ENCODE measurements around the gene RPL21.
"Not testable (repeated sequence)": the region's sequence is repeated elsewhere in the genome, so short reads cannot be mapped to it uniquely, and the experiment has no call there.

The RPL21 gene

DNA sequence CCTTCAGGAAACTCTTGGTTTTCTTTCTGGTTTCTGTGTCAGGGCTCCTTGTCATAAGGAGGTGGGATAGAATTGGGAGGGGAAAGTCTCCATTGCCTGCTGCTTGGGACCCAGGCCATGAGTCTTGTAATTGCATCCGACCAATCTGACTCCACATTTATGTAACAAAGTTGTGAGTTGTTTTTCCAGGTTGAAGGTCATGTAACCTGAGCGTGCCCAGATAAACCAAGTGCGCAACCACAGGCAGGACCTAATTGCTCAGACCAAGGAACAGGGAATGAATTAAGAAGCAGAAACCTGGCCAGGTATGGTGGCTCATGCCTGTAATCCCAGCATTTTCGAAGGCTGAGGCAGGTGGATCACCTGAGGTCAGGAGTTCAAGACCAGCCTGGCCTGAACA lies 37.0 kb downstream of the RPL21 start:
- H3K27ac Mint-ChIP-seq = no peak overlapping the region

DNA sequence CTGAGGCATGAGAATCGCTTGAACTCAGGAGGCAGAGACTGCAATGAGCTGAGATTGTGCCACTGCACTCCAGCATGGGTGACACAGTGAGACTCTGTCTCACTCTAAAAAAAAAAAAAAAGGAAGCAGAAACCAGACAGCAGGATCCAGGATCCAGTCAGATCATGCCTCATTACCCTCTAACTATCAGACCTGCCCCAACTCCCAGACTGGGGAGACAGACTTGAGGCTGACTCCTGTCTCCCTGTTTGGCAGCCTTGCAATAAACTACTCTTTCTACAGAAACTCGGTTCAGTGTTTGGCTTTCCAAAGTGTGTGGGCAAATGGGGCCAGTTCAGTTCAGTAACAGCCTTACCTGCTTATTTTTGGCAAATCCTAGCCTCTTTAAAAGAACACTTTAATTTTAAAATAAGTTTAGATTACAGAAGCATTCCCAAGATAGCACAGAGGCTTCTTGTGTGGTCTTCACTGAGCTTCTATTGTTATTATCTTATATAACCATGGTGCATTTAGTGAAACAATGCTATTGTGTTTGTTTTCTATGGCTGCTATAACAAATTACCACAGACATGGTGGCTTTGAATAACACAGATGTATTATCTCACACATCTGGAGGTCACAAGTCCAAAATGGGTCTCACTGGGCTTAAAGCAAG lies 37.8 kb downstream of the RPL21 start:
- H3K9me3 Mint-ChIP-seq = no peaks in the 10 kb centered on the region
- H3K36me3 Mint-ChIP-seq (ENCODE audit: low read depth) = no peaks in the 10 kb centered on the region
- H3K27ac Mint-ChIP-seq = no peak overlapping the region
- H3K27me3 Mint-ChIP-seq (ENCODE audit: low read depth) = no peaks in the 10 kb centered on the region
- no peak overlapping the region for H3K4me3 Mint-ChIP-seq
- H3K4me1 Mint-ChIP-seq (ENCODE audit: low read depth) = peaks cover 13% of the 10 kb centered on the region
- no peak for DNase-seq (ENCODE audit: low spot score)

More for the DNA sequence above, 37.0 kb downstream of the RPL21 start:
- Mint-ChIP-seq H3K36me3 (ENCODE audit: low read depth) (no peaks in the 10 kb centered on the region), H3K27me3 (ENCODE audit: low read depth) (no peaks in the 10 kb centered on the region), H3K4me1 (ENCODE audit: low read depth) (peaks cover 5% of the 10 kb centered on the region), H3K4me3 (no peak overlapping the region), H3K9me3 (no peaks in the 10 kb centered on the region)
- DNase-seq (ENCODE audit: low spot score) = no peak

DNA sequence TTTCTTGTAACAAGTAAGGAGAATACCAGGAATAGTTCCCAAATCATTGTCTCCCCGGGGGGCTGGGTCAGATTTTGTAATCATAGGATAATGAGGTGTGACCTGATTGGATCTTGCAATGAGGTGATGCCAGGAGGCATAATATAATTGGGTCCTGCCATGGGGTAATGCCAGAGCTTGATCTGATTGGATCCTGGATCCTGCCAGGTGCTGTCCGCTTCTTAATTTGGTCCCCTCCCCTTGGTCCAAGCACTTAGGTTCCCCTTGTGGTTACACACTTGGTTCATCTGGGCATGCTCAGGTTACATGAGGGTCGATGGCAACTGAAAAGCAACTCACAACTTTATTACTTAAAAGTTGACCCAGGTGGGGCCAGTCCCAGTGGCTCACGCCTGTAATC lies 39.4 kb downstream of the RPL21 start:
- H3K9me3 Mint-ChIP-seq = no peaks in the 10 kb centered on the region
- H3K4me1 Mint-ChIP-seq (ENCODE audit: low read depth) = peaks cover 19% of the 10 kb centered on the region
- no peaks in the 10 kb centered on the region for H3K36me3 Mint-ChIP-seq (ENCODE audit: low read depth)
- H3K4me3 Mint-ChIP-seq = no peak overlapping the region
- DNase-seq (ENCODE audit: low spot score) = no peak
- H3K27ac Mint-ChIP-seq = no peak overlapping the region
- no peaks in the 10 kb centered on the region for H3K27me3 Mint-ChIP-seq (ENCODE audit: low read depth)

DNA sequence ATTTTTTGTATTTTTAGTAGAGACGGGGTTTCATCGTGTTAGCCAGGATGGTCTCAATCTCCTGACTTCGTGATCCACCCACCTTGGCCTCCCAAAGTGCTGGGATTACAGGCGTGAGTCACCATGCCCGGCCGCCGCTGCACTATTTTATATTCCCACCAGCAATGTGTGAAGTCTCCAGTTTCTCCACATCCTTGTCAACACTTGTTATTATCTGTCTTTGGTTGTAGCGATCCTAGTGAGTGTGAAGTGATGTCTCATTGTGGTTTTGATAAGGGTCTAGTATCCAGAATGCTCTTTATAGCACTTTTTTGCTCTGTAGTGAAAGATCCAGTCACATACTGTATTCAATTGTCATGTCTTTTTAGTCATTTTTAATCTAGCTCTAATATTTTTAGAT lies 40.6 kb downstream of the RPL21 start:
- not testable (repeated sequence) for H3K9me3 Mint-ChIP-seq; DNase-seq (ENCODE audit: low spot score); H3K27me3 Mint-ChIP-seq (ENCODE audit: low read depth); H3K4me3 Mint-ChIP-seq; H3K27ac Mint-ChIP-seq; H3K36me3 Mint-ChIP-seq (ENCODE audit: low read depth)
- peaks cover 19% of the 10 kb centered on the region for H3K4me1 Mint-ChIP-seq (ENCODE audit: low read depth)

DNA sequence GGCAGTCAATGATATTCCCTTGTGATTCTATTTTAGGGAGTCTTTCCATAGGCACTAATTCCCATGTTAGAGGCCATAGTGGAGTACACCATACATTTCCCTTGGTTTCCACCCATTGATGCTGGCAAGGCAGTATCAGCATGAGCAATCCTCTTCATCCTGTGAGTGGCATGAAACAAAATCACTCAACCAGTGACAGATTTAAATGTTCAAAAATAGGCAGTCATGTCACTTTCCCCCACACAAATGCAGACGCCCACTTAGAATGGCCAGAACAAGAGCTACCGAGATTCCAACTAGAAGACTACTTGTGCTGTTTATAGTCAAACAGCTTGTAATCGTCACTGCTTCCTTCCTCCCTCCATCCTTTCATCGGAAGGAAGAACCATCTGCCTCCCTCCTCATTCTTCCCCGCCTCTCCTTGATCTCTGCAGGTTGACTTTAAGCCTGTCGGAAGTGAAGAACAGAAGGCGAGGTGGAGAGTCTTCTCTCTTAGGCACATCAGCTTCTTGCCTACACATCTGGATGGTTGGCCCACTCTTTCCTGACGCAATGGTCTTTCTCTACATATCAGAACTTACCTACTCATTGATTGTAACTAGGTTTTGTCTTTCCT lies 41.8 kb downstream of the RPL21 start:
- H3K4me1 Mint-ChIP-seq (ENCODE audit: low read depth) = peaks cover 19% of the 10 kb centered on the region
- H3K27me3 Mint-ChIP-seq (ENCODE audit: low read depth) = peaks cover 2% of the 10 kb centered on the region
- no peaks in the 10 kb centered on the region for H3K9me3 Mint-ChIP-seq
- peak overlapping the region; percentile 27 for H3K27ac Mint-ChIP-seq
- DNase-seq (ENCODE audit: low spot score) = no peak
- no peaks in the 10 kb centered on the region for H3K36me3 Mint-ChIP-seq (ENCODE audit: low read depth)
- peak overlapping the region; percentile 19 for H3K4me3 Mint-ChIP-seq

DNA sequence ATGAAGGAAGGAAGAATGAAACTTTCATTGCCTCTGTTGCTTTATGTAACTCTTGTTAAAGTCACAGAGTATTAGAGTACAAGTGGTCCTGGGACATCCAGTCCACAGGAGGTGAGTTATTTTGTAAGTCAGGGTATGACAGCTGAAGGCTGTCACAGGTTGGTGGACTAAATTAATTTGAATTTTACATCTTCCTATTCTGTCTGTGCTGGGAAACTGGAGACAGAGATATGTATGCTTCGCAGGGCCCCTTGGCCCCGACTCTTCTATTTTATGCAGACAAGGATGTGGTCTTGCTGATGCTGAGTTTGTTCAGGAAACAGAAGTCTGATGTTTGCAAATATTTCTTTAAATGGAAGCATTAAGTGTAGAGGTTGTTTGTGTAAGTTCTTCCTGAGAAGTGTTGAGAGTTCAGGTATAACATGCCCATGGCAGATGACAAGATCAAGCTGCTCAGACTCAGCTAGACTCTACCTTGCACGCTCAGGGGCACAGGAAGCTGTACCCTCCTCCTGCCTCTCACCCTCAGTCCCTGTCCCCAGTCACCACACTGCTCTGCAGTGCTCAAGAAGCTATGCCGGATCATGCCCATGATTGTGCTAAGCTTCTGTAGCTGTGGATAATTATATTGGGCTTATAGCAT lies 42.6 kb downstream of the RPL21 start:
- Mint-ChIP-seq H3K4me3 (peak overlapping the region; percentile 19), H3K27ac (peak overlapping the region; percentile 38), H3K9me3 (no peaks in the 10 kb centered on the region), H3K4me1 (ENCODE audit: low read depth) (peaks cover 19% of the 10 kb centered on the region), H3K36me3 (ENCODE audit: low read depth) (no peaks in the 10 kb centered on the region), H3K27me3 (ENCODE audit: low read depth) (peaks cover 2% of the 10 kb centered on the region)
- DNase-seq (ENCODE audit: low spot score) = no peak

DNA sequence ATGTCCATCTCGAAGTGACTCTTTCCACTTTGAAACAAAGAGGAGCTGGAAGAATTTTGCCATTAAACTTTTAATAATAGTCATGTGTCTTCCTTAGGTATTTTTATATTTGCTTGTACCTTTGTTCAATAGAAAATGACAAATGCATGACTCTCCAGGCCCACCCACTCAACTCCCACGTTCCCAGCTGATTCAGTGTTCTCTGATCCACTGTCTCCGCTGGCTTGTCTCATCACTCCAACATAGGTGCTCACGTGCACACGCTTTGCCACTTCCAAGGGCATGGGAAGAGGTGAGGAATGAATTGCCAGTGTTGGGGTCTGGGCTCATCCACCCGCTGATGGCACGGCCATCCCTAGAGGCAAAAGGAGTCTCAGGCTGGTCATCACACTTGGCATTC lies 43.7 kb downstream of the RPL21 start:
- Mint-ChIP-seq H3K36me3 (ENCODE audit: low read depth) (no peaks in the 10 kb centered on the region), H3K27me3 (ENCODE audit: low read depth) (peaks cover 2% of the 10 kb centered on the region), H3K4me3 (no peak overlapping the region), H3K9me3 (no peaks in the 10 kb centered on the region), H3K4me1 (ENCODE audit: low read depth) (peaks cover 19% of the 10 kb centered on the region), H3K27ac (no peak overlapping the region)
- no peak for DNase-seq (ENCODE audit: low spot score)

DNA sequence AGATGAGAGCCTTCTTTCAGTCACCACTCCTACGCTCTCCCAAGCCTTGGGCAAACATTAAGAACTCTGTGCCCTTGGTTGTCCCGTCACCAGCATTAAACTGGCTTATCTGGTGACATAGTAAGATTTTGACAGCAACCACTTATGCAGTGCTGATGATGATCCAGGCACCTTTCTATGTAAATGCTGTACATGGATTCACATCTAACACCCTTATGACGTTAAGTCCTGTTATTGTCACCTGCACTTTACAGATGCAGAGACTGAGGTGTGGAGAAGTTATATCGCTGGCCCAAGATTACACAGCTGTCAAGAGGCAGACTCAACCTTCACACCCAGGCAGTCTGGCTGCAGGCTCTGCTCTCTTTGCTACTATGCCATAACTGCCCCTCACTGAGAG lies 44.3 kb downstream of the RPL21 start:
- H3K27ac Mint-ChIP-seq = no peak overlapping the region
- H3K27me3 Mint-ChIP-seq (ENCODE audit: low read depth) = peaks cover 2% of the 10 kb centered on the region
- peaks cover 19% of the 10 kb centered on the region for H3K4me1 Mint-ChIP-seq (ENCODE audit: low read depth)
- H3K36me3 Mint-ChIP-seq (ENCODE audit: low read depth) = no peaks in the 10 kb centered on the region
- no peak for DNase-seq (ENCODE audit: low spot score)
- no peak overlapping the region for H3K4me3 Mint-ChIP-seq
- H3K9me3 Mint-ChIP-seq = no peaks in the 10 kb centered on the region

DNA sequence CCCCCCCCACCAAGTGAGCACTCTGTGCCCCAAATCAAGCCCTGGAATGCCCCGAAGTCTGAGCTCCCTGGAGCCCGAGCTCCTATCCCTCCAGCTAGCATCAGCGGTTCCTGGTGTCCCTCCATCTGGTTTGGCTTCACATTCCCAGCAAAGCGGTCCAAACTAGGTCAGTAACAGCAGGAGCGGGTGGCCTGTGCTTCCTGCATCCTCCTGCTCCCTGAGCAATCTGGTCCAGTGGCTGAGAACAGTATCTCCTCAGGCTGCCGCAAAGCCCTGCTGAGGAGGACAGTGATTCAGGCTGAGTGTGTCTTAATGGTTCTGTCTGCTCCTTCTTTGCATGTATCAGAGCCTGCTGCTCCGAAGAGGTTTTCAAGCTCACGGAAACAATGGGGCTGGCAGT lies 45.1 kb downstream of the RPL21 start:
- no peak overlapping the region for H3K27ac Mint-ChIP-seq
- peaks cover 2% of the 10 kb centered on the region for H3K27me3 Mint-ChIP-seq (ENCODE audit: low read depth)
- peaks cover 19% of the 10 kb centered on the region for H3K4me1 Mint-ChIP-seq (ENCODE audit: low read depth)
- no peaks in the 10 kb centered on the region for H3K9me3 Mint-ChIP-seq
- no peaks in the 10 kb centered on the region for H3K36me3 Mint-ChIP-seq (ENCODE audit: low read depth)
- DNase-seq (ENCODE audit: low spot score) = no peak
- no peak overlapping the region for H3K4me3 Mint-ChIP-seq

DNA sequence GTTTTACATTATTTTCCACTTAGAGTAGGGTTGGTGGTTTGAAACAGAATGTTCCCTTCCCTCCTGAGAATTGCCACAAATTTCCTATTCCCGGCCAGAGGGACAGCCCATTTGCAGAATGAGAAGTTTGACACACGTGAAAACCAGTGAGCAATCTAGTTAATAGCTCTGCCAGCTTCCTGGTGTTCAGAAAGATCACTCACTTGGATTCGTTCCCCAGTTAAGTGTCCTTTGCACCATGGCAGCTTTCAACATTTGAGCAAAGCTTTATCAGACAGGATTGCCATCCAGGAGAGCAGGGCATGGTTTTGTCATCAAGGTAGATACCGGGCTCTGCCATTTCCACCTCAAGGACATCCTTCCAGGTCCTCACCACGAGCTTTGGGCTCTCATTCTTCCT lies 47.5 kb downstream of the RPL21 start:
- no peaks in the 10 kb centered on the region for H3K36me3 Mint-ChIP-seq (ENCODE audit: low read depth)
- H3K9me3 Mint-ChIP-seq = no peaks in the 10 kb centered on the region
- H3K27me3 Mint-ChIP-seq (ENCODE audit: low read depth) = peaks cover 2% of the 10 kb centered on the region
- DNase-seq (ENCODE audit: low spot score) = no peak
- no peak overlapping the region for H3K27ac Mint-ChIP-seq
- no peak overlapping the region for H3K4me3 Mint-ChIP-seq
- peaks cover 12% of the 10 kb centered on the region for H3K4me1 Mint-ChIP-seq (ENCODE audit: low read depth)

DNA sequence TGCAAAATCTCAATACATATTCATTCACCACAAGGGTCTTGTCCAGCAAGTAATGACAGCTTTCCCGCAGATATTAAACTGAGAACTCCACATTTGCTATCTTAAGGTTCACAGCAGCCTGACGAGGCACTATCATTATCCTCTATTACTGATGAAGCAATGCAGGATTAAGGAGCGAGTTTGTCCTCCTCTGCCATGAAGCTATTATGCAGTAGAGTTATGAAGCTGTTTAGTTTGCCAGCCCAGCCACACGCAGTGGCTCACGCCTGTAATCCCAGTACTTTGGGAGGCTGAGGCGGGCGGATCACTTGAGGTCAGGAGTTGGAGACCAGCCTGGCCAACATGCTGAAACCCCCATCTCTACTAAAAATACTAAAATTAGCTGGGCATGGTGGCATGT lies 49.0 kb downstream of the RPL21 start:
- not testable (repeated sequence) for H3K4me3 Mint-ChIP-seq; H3K9me3 Mint-ChIP-seq; DNase-seq (ENCODE audit: low spot score); H3K27ac Mint-ChIP-seq; H3K27me3 Mint-ChIP-seq (ENCODE audit: low read depth); H3K4me1 Mint-ChIP-seq (ENCODE audit: low read depth); H3K36me3 Mint-ChIP-seq (ENCODE audit: low read depth)

DNA sequence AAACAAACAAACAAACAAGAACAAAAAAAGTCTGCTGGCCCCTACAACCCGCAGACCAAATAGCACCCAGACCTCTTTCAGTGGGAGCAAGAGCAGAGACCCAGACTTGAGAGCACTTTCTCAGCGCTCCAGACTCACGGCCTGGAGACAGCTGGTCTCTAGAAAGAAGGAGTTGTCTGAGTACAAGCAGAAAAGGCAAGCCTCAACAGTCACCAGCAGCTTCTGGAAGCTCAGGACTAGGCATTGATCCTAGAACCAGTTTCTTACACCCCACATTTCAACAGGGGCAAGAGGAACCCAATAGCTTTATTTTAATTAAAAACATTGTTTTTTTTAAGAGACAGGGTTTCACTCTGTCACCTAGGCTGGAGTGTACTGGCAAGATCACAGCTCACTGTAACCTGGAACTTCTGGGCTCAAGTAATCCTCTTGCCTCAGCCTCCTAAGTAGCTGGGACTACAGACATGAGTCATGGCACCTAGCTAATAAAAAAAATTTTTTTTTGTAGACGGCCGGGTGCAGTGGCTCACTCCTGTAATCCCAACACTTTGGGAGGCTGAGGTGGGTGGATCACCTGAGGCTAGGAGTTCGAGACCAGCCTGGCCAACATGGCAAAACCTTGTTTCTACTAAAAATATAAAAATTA lies 49.7 kb downstream of the RPL21 start:
- Mint-ChIP-seq H3K9me3 (no peaks in the 10 kb centered on the region), H3K27ac (no peak overlapping the region), H3K4me1 (ENCODE audit: low read depth) (peaks cover 3% of the 10 kb centered on the region), H3K27me3 (ENCODE audit: low read depth) (peaks cover 2% of the 10 kb centered on the region), H3K36me3 (ENCODE audit: low read depth) (no peaks in the 10 kb centered on the region), H3K4me3 (no peak overlapping the region)
- no peak for DNase-seq (ENCODE audit: low spot score)

DNA sequence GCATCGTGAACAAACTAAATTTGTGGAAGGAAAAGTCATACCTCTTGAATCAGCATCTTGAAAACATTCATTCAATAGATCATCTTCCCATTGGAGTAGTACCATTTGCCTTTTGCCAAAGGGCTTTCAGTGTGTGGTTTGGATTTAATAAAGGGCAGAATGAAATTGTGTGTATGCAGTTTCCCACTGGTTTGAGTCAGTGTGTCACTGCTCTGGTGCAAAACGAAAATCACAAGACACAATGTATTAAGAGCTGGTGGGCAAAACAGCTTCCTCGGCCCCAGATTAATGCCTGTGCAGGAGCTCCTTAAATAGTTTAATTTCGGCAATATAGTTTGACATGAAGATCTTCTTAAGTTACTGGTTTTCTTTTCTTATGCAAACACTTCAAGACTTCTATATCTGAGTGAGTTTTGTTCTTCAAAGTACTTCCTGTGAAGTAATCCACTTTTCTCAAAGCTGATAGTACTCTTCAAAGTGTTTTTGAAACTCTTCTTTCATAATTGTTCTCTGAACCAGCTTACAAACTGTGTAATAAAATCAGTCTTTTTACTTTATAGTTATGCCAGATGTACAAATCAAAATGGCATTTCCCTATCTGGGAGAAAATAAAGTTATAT lies 51.4 kb downstream of the RPL21 start:
- H3K27ac Mint-ChIP-seq = no peak overlapping the region

DNA sequence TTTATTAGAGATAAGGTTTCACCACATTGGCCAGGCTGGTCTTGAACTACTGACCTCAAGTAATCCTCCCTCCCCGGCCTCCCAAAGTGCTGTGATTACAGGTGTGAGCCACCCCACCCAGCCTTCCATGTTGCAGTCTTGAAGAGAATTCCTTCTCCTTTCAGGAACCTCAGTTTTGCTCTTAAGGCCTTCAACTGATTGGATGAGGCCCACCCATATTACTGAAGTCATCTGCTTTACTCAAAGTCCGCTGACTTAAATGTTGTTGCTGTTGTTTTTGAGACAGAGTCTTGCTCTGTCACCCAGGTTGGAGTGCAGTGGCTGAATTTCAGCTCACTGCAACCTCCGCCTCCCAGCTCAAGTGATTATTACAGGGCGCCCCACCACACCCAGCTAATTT lies 52.7 kb downstream of the RPL21 start:
- Mint-ChIP-seq H3K36me3 (ENCODE audit: low read depth) (no peaks in the 10 kb centered on the region), H3K4me1 (ENCODE audit: low read depth) (peaks cover 6% of the 10 kb centered on the region), H3K9me3 (no peaks in the 10 kb centered on the region), H3K27me3 (ENCODE audit: low read depth) (no peaks in the 10 kb centered on the region), H3K27ac (no peak overlapping the region), H3K4me3 (no peak overlapping the region)
- DNase-seq (ENCODE audit: low spot score) = no peak

More for the DNA sequence above, 51.4 kb downstream of the RPL21 start:
- Mint-ChIP-seq H3K36me3 (ENCODE audit: low read depth) (no peaks in the 10 kb centered on the region), H3K9me3 (no peaks in the 10 kb centered on the region), H3K4me3 (no peak overlapping the region), H3K27me3 (ENCODE audit: low read depth) (peaks cover 2% of the 10 kb centered on the region), H3K4me1 (ENCODE audit: low read depth) (peaks cover 5% of the 10 kb centered on the region)
- DNase-seq (ENCODE audit: low spot score) = no peak

Data from T-helper 2 cell treated with Interferon-gamma antibody and Interleukin-4, amounts not matched to agents 5 μg/mL and 100 μg/mL, for 36 hours (primary cell).